ENCODE results near the gene MR1.
"Not testable (repeated sequence)": the region's sequence is repeated elsewhere in the genome, so short reads cannot be mapped to it uniquely, and the experiment has no call there.

The MR1 gene

GRCh38 chr1:181028615-181029014 lies 5.2 kb upstream of the MR1 start:
- DNase-seq (ENCODE audit: low spot score) = no peak

GRCh38 chr1:181032535-181032934 lies 1.2 kb upstream of the MR1 start:
- no peak for DNase-seq (ENCODE audit: low spot score)

- DNase-seq (ENCODE audit: low spot score) = no peak
Observed at GRCh38 chr1:181033128-181033798, 520 bp upstream of the MR1 start.

- not testable (repeated sequence) for DNase-seq (ENCODE audit: low spot score)
Observed at GRCh38 chr1:181035210-181035609, 1.4 kb downstream of the MR1 start.

GRCh38 chr1:181036107-181036836 lies 2.5 kb downstream of the MR1 start:
- no peak for DNase-seq (ENCODE audit: low spot score)

- DNase-seq (ENCODE audit: low spot score) = no peak
Observed at GRCh38 chr1:181037386-181037785, 3.6 kb downstream of the MR1 start.

- DNase-seq (ENCODE audit: low spot score) = no peak
Observed at GRCh38 chr1:181038399-181038873, 4.7 kb downstream of the MR1 start.

GRCh38 chr1:181040284-181040865 lies 6.6 kb downstream of the MR1 start:
- DNase-seq (ENCODE audit: low spot score) = no peak

GRCh38 chr1:181043025-181043888 lies 9.5 kb downstream of the MR1 start:
- DNase-seq (ENCODE audit: low spot score) = no peak

- no peak for DNase-seq (ENCODE audit: low spot score)
Observed at GRCh38 chr1:181044449-181044966, 10.7 kb downstream of the MR1 start.

- DNase-seq (ENCODE audit: low spot score) = not testable (repeated sequence)
Observed at GRCh38 chr1:181045946-181046345, 12.2 kb downstream of the MR1 start.

- DNase-seq (ENCODE audit: low spot score) = no peak
Observed at GRCh38 chr1:181049378-181049777, 15.6 kb downstream of the MR1 start.

- DNase-seq (ENCODE audit: low spot score) = no peak
Observed at GRCh38 chr1:181050922-181051321, 17.1 kb downstream of the MR1 start.

- DNase-seq (ENCODE audit: low spot score) = no peak
Observed at GRCh38 chr1:181056560-181056959, 22.8 kb downstream of the MR1 start.

- DNase-seq (ENCODE audit: low spot score) = no peak
Observed at GRCh38 chr1:181057079-181057478, 23.3 kb downstream of the MR1 start.

- DNase-seq (ENCODE audit: low spot score) = no peak
Observed at GRCh38 chr1:181059435-181059834, 25.7 kb downstream of the MR1 start.

- DNase-seq (ENCODE audit: low spot score) = no peak
Observed at GRCh38 chr1:181060066-181060465, 26.3 kb downstream of the MR1 start.

- not testable (repeated sequence) for DNase-seq (ENCODE audit: low spot score)
Observed at GRCh38 chr1:181060947-181061346, 27.2 kb downstream of the MR1 start.

- DNase-seq (ENCODE audit: low spot score) = no peak
Observed at GRCh38 chr1:181061487-181061886, 27.7 kb downstream of the MR1 start.

GRCh38 chr1:181061891-181062835 lies 28.4 kb downstream of the MR1 start:
- no peak for DNase-seq (ENCODE audit: low spot score)

Data from left forelimb (tissue), 1 donor.